Right renal pelvis (tissue), 4 donors: Measurements from ENCODE around the gene DPY30. TPM values are rescaled to one million over a fixed set of nuclear protein-coding genes. Genes with fewer than 3 reads are reported as not detected.
"Not testable (repeated sequence)": the region's sequence is repeated elsewhere in the genome, so short reads cannot be mapped to it uniquely, and the experiment has no call there.

Experiments used
- DNase-seq, 4 donors: peaks; one replicate each; pipeline ENCODE4 v3.0.0-alpha.2; 2013; ENCODE audit warnings: low read depth in 4 of 4, low spot score in 3 of 4, missing footprints in 1 of 4
- polyA plus RNA-seq, 4 donors: library from polyadenylated mRNA; unstranded; fragments of 120-200 nt; gene quantifications; one replicate each; pipeline ENCODE4 v1.2.1, GENCODE V29; 2013; ENCODE audit not compliant: insufficient read length in 4 of 4

Gene DPY30
- polyA plus RNA-seq, 4 donors = 105 to 121 (median 119) TPM

GRCh38 chr2:32010280-32010669 is 29.3 kb downstream of the DPY30 start:
- DNase-seq = not testable (repeated sequence)

GRCh38 chr2:32009516-32010256 is 29.9 kb downstream of the DPY30 start:
- DNase-seq = no peak

- DNase-seq = no peak
Observed at GRCh38 chr2:32008805-32009515, 30.6 kb downstream of the DPY30 start.

DNA sequence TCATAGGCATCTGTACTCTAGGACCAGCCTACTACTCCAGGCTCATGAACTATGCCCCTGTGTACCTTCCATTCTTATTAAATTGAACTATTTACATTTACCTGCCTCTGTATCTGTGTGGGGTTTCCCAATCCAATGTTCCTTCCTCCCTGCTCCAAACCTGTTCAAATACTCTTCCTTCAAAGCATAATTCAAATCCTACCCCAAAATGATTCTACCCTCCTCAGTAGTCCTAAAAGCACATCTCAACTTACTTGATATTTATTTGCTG is 32.5 kb downstream of the DPY30 start:
- no peak for DNase-seq

- no peak for DNase-seq
Observed at GRCh38 chr2:32005371-32005976, 34.1 kb downstream of the DPY30 start.

DNA sequence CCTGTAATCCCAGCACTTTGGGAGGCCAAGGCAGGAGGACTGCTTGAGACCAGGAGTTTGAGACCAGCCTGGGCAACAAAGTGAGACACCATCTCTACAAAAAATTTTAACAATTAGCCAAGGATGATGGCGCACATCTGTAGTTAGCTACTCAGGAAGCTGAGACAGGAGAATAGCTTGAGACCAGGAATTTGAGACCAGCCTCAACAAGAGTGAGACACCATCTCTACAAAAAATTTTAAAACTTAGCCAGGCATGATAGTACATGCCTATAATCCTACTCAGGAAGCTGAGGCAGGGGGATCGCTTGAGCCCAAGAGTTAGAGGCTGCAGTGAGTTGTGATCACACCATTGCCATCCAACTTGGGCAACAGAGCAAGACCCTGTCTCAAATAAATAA is 35.8 kb downstream of the DPY30 start:
- no peak for DNase-seq

GRCh38 chr2:32002406-32002805 is 37.2 kb downstream of the DPY30 start:
- DNase-seq = no peak

DNA sequence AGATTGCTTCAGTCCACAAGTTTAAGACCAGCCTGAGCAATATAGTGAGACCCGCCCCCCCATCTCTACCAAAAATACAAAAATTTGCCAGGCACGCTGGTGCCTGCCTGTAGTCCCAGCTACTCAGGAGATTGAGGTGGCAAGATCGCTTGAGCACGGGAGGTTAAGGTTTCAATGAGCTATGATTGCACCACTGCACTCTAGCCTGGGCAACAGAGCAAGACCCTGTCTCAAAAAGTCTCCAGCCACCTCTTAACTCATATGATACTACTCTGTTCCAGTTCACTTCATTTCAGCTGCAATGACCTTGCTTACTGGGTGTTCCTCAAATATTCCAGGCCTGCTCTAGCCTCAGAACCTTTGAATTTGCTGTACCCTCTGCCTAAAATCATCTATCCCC is 40.2 kb downstream of the DPY30 start:
- no peak for DNase-seq

- DNase-seq = no peak
Observed at GRCh38 chr2:31998731-31999383, 40.7 kb downstream of the DPY30 start.

DNA sequence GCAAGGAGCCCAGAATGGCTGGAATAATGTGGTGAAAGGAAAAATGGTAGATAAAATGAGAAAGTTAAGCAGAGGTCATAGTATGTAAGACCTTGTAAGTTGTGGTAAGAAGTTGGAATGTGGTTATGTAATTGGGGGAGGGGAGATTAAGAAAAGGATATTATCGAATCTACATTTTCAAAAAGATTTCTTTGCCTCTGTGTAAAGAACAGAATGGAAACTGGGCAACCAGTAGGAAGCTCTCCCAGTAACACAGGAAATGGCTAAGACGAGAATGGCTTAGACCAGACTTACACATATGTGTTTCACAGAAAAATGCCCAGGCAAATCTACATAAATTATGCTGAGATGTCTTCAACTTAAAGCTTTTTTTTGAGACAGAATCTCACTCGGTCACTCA is 42.0 kb downstream of the DPY30 start:
- no peak for DNase-seq

DNA sequence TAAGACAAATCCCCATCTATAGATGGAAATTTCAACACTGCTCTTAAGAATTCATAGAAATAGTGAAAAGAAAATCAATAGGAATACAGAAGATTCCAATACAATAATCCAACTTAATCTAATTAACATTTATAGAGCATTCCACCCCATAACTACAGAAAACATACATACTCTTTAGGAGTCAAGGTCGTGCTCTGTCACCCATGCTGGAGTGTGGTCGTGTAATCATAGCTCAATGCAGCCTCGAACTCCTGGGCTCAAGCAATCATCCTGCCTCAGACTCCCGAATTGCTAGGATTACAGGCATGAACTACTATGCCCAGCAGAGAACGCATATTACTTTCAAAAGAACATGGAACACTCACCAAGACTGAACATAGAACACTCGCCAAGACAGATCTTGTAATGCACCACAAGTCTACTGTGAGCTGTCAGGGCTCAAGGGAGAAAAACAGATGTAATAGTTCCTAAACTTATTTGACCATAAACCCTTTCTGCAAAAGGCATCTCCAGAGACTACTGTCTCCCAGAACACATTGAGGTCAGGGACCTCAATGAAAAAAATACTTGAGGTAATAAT is 42.9 kb downstream of the DPY30 start:
- no peak for DNase-seq

DNA sequence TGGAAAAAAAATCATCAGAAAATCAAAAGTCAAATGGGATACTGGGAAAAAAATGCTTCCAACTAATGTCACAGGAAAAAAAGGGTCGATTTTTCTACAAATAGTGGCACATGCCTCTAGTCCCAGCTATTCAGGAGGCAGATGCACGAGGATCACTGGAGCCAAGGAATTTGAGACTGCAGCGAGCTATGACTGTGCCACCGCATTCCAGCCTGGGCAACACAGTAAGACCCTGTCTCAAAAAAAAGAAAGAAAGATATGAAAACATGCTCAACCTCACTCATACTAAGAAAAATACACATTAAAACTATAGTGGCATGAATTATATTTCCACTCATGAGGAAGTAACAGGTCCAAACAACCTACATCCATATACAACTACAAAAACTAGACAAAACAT is 46.7 kb downstream of the DPY30 start:
- DNase-seq = no peak

DNA sequence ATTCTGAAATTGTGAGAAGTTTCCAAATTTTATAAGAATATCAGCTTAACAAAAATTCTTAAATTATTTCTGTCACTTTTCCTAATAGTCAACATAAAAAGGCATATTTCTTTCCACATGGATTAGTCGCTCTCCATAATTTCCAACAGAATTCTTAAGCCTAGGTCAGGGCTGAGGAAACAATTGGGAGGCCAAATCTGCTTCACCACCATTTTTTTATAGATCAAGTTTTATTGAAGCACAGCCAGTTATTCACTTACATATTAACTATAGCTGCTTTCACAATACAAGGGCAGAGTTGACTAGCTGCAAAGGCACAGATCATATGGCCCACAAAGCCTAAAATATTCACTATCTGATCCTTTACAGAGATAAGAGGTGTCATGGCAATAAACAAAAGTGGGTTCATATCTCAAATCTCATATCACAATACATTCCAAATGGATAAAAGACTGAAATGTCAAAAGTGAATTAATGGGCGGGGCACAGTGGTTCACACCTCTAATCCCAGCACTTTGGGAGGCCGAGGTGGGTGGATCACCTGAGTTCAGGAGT is 47.5 kb downstream of the DPY30 start:
- no peak for DNase-seq

GRCh38 chr2:31989946-31990345 is 49.7 kb downstream of the DPY30 start:
- DNase-seq = no peak

DNA sequence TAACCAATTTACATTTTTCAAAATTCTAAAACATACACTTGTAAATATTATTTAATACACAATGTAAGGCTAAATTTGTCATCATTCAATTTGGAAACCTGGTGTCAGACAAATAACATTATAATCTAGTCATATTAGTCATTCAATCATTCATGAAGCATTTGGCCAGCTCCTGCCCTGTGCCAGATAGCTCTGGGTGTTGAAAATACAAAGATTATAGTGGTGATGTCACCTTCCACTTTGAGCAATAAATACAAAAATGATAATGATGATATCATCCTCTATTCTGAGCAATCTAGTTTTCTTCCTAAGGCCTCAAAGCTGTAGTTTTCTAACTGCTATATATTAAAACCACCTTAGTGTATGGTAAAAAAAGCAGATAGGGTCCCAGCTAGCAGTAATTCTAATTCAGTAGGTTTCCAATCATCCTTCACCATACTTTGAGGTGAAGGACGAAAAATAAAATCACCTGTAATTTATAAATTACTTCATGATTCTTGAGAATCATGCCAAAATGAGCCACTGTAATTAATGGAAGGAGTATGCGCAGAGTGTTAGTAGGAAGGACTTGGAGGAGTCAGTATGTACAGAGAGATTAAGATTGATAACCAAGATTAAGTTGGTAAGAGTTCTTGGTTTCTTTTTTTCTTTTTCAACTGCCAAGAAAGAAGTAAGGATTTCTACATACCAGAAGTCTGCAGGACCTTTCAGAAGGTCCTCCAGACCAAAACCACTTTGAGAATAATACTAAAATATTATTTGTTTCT is 52.0 kb downstream of the DPY30 start:
- DNase-seq = no peak

GRCh38 chr2:31986906-31987305 is 52.7 kb downstream of the DPY30 start:
- DNase-seq = no peak

GRCh38 chr2:31983762-31984467 is 55.7 kb downstream of the DPY30 start:
- DNase-seq = no peak

DNA sequence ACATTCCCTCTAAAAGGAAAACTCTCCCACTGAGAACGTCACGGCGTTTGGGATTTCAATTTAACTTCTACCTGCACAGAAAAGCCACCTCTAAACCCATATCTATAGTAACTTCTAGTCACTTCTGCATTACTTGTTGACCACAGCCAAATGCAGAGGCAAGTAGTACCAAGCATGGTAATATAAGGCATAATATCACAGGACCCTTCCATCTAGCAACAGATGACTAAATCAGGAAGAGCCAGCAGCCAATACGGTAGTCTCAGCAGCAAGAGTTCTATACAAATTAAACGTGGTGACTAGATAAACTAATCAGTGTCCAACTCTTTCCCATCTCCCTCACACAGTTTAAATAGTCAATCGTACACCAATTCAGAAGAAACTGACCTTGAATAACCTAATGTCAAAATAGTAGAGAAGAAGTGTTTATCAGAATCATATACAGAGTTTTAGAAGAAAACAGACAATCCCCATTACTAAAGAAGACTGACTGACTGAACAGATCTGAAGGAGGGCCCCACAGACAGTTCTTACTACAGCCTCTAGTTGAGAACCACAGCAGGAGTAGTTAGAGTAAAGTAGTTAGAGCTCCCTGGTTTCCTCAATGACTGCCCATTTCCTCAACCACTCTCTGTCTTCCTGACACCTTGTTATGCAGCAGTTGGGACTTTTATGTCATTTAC is 58.8 kb downstream of the DPY30 start:
- DNase-seq = no peak

DNA sequence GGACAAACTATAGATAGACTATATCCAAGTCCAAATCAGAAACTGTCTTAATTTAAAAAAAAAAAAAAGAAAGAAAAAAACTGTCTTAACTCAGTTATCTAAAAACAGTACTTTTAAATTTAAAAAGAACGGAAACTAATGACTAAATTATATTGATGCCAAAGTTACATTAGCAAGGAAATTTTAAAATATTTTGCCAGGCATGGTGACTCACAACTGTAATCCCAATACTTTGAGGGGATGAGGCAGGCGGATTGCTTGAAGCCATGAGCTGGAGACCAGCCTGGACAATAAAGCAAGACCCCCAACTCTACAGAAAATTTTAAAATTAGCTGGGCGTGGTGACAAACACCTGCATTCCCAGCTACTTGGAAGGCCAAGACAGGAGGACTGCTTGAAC is 59.6 kb downstream of the DPY30 start:
- no peak for DNase-seq
